ENCODE data around the gene LAMA4. TPM values are rescaled to one million over a fixed set of nuclear protein-coding genes. Genes with fewer than 3 reads are reported as not detected.
A peak's percentile ranks its signal among the peaks of the same experiment; 100 is the strongest.
"Not testable (repeated sequence)": the region's sequence is repeated elsewhere in the genome, so short reads cannot be mapped to it uniquely, and the experiment has no call there.

Gene LAMA4
- total RNA-seq, 1 donor from 2014 or later: 497 TPM

- no peak for DNase-seq (ENCODE audit: low read depth in 2 of 2)
Observed at GRCh38 chr6:112215488-112216284, 38.7 kb downstream of the LAMA4 start.

GRCh38 chr6:112214739-112215269, 39.6 kb downstream of the LAMA4 start:
- peak; percentile 91 to 95 for DNase-seq (ENCODE audit: low read depth in 2 of 2)

GRCh38 chr6:112210852-112211251, 43.5 kb downstream of the LAMA4 start:
- no peak for DNase-seq (ENCODE audit: low read depth in 2 of 2)

GRCh38 chr6:112209131-112209530, 45.2 kb downstream of the LAMA4 start:
- no peak for DNase-seq (ENCODE audit: low read depth in 2 of 2)

- no peak for DNase-seq (ENCODE audit: low read depth in 2 of 2)
Observed at GRCh38 chr6:112207776-112208175, 46.6 kb downstream of the LAMA4 start.

GRCh38 chr6:112207131-112207530, 47.2 kb downstream of the LAMA4 start:
- no peak for DNase-seq (ENCODE audit: low read depth in 2 of 2)

- no peak for DNase-seq (ENCODE audit: low read depth in 2 of 2)
Observed at GRCh38 chr6:112206110-112206458, 48.3 kb downstream of the LAMA4 start.

- peak in 1 of 2 donors; percentile 86 for DNase-seq (ENCODE audit: low read depth in 2 of 2)
Observed at GRCh38 chr6:112205427-112206109, 48.8 kb downstream of the LAMA4 start.

- no peak for DNase-seq (ENCODE audit: low read depth in 2 of 2)
Observed at GRCh38 chr6:112204350-112204706, 50.0 kb downstream of the LAMA4 start.

- DNase-seq (ENCODE audit: low read depth in 2 of 2): peak; percentile 74 to 92
Observed at GRCh38 chr6:112203577-112204349, 50.6 kb downstream of the LAMA4 start.

- DNase-seq (ENCODE audit: low read depth in 2 of 2): no peak
Observed at GRCh38 chr6:112202639-112203341, 51.6 kb downstream of the LAMA4 start.

GRCh38 chr6:112200185-112200914, 54.0 kb downstream of the LAMA4 start:
- DNase-seq (ENCODE audit: low read depth in 2 of 2): not testable (repeated sequence)

- DNase-seq (ENCODE audit: low read depth in 2 of 2): no peak
Observed at GRCh38 chr6:112199001-112199403, 55.4 kb downstream of the LAMA4 start.

GRCh38 chr6:112198582-112198981, 55.8 kb downstream of the LAMA4 start:
- DNase-seq (ENCODE audit: low read depth in 2 of 2): peak in 1 of 2 donors; percentile 51

GRCh38 chr6:112197636-112198035, 56.7 kb downstream of the LAMA4 start:
- no peak for DNase-seq (ENCODE audit: low read depth in 2 of 2)

- DNase-seq (ENCODE audit: low read depth in 2 of 2): no peak
Observed at GRCh38 chr6:112196306-112196705, 58.1 kb downstream of the LAMA4 start.

GRCh38 chr6:112195166-112195565, 59.2 kb downstream of the LAMA4 start:
- DNase-seq (ENCODE audit: low read depth in 2 of 2): no peak

- DNase-seq (ENCODE audit: low read depth in 2 of 2): no peak
Observed at GRCh38 chr6:112194511-112194910, 59.9 kb downstream of the LAMA4 start.

- DNase-seq (ENCODE audit: low read depth in 2 of 2): no peak
Observed at GRCh38 chr6:112193535-112194051, 60.8 kb downstream of the LAMA4 start.

GRCh38 chr6:112193117-112193516, 61.2 kb downstream of the LAMA4 start:
- no peak for DNase-seq (ENCODE audit: low read depth in 2 of 2)

Measured in dermis microvascular lymphatic vessel endothelial cell (primary cell).